CD8-positive, alpha-beta memory T cell (primary cell): ENCODE results near the gene OPN4. TPM values are rescaled to one million over a fixed set of nuclear protein-coding genes. Genes with fewer than 3 reads are reported as not detected.

Source experiments
- CTCF ChIA-PET: fragments of 350-600 bp; sonication (Branson Sonifier 250); formaldehyde crosslinking; loops from one replicate; lab custom pipeline; 2021; ENCODE audit warnings: antibody characterized with exemption; lab: Charles Lee
- POLR2A ChIA-PET: fragments of 350-600 bp; sonication (Branson Sonifier 250); formaldehyde crosslinking; loops from one replicate; lab custom pipeline; 2021; ENCODE audit warnings: antibody characterized with exemption; lab: Charles Lee
- DNase-seq, 5 donors: peaks; one replicate each; pipeline versions ENCODE4 v3.0.0 to v3.0.0-alpha.2; 2020 to 2022; ENCODE audit warnings: mixed read lengths in 1 of 5
- H3K27ac ChIP-seq: one replicate; pipeline ENCODE4 v1.7.0; 2013; ENCODE audit warnings: low read depth, mild to moderate bottlenecking, low read length, moderate library complexity
- H3K27me3 ChIP-seq: 2 replicates; pipeline ENCODE4 v1.7.0; 2013; ENCODE audit warnings: low read length, mild to moderate bottlenecking; ENCODE audit not compliant: insufficient read depth, poor library complexity, severe bottlenecking
- H3K36me3 ChIP-seq: 2 replicates; pipeline ENCODE4 v1.7.0; 2013; ENCODE audit warnings: mild to moderate bottlenecking, low read length, moderate library complexity; ENCODE audit not compliant: insufficient read depth
- H3K4me1 ChIP-seq: 2 replicates; pipeline ENCODE4 v1.7.0; 2013; ENCODE audit warnings: mild to moderate bottlenecking, low read length, moderate library complexity; ENCODE audit not compliant: insufficient read depth
- H3K4me3 ChIP-seq: 2 replicates; pipeline ENCODE4 v1.7.0; 2013; ENCODE audit warnings: mild to moderate bottlenecking, low read length
- H3K9me3 ChIP-seq: 2 replicates; pipeline ENCODE4 v1.7.0; 2013; ENCODE audit warnings: mild to moderate bottlenecking, low read length
- H3K27ac Mint-ChIP-seq, 8 donors: one replicate each; pipeline ENCODE4 v1.8.0; 2020 to 2021; ENCODE audit warnings: mixed read lengths in 8 of 8, mild to moderate bottlenecking in 6 of 8, inconsistent platforms in 3 of 8, moderate library complexity in 3 of 8
- H3K27me3 Mint-ChIP-seq, 2 donors: one replicate each; pipeline ENCODE4 v1.8.0; 2020 to 2021; ENCODE audit warnings: mixed read lengths in 2 of 2, mild to moderate bottlenecking in 1 of 2, moderate library complexity in 1 of 2
- H3K36me3 Mint-ChIP-seq, 3 donors: one replicate each; pipeline ENCODE4 v1.8.0; 2020 to 2021; ENCODE audit warnings: mixed read lengths in 3 of 3, inconsistent platforms in 1 of 3, mild to moderate bottlenecking in 1 of 3
- H3K4me1 Mint-ChIP-seq, 3 donors: one replicate each; pipeline ENCODE4 v1.8.0; 2020 to 2021; ENCODE audit warnings: mixed read lengths in 3 of 3, inconsistent platforms in 1 of 3, mild to moderate bottlenecking in 1 of 3
- H3K4me3 Mint-ChIP-seq, 7 donors: one replicate each; pipeline ENCODE4 v1.8.0; 2020 to 2021; ENCODE audit warnings: mixed read lengths in 7 of 7, mild to moderate bottlenecking in 6 of 7, moderate library complexity in 4 of 7, inconsistent platforms in 2 of 7
- H3K9me3 Mint-ChIP-seq, 5 donors: one replicate each; pipeline ENCODE4 v1.8.0; 2020 to 2022; ENCODE audit warnings: mixed read lengths in 5 of 5, mild to moderate bottlenecking in 3 of 5, moderate library complexity in 2 of 5, inconsistent platforms in 1 of 5
- polyA plus RNA-seq: library from polyadenylated mRNA; unstranded; fragments of 300-500 nt; fragmentation: Illumina TruSeq; gene quantifications from one replicate; pipeline ENCODE4 v1.2.3, GENCODE V29; 2021
- total RNA-seq, 2 experiments: library from RNA; stranded (reverse); gene quantifications; one replicate each; pipeline ENCODE4 v1.2.3, GENCODE V29; 2021

Gene OPN4
- total and polyA plus RNA-seq, 3 experiments from 2014 or later = not detected

DNA sequence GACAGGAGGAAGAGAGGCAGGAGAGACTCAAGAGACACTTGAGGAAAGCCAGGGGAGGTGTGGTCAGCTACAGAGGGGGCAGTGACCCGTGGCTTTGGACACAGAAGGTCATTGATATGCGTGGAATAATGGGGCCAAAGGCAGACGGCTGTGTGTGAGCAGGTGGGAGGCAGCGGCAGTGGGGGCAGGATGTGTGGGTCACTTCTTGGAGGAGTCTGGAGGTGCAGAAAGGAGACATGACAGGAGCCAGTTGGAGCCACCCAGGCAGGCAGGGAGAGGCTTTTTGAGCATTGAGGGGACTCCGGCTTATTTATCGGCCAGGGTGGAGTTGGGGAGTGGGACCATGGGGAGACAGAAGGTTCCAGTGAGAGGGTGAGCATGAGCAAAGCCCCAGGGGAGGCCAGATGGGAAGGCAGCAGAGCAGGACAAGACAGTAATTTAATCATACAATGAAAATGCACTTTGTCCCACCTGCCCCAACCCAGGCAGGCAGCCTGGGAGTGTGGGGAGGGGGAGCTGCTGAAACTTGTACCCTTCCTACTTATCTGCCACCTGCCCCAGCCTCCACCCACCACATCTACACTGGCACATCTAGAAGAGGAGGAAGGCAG, 19.0 kb downstream of the OPN4 start:
- H3K36me3 ChIP-seq = no peaks in the 10 kb centered on the region
- Mint-ChIP-seq H3K27ac (peak overlapping the region in 1 of 8 donors; percentile 88), H3K36me3 (no peaks in the 10 kb centered on the region), H3K27me3 (peaks cover 0 to 6% of the 10 kb centered on the region in 2 donors), H3K9me3 (no peaks in the 10 kb centered on the region), H3K4me3 (no peak overlapping the region), H3K4me1 (no peaks in the 10 kb centered on the region)
- CTCF ChIA-PET = no interaction called here
- H3K4me1 ChIP-seq = no peaks in the 10 kb centered on the region
- no peaks in the 10 kb centered on the region for H3K9me3 ChIP-seq
- H3K4me3 ChIP-seq = no peak overlapping the region
- no peak for DNase-seq
- no peak overlapping the region for H3K27ac ChIP-seq
- H3K27me3 ChIP-seq = no peaks in the 10 kb centered on the region
- POLR2A ChIA-PET = no interaction called here

DNA sequence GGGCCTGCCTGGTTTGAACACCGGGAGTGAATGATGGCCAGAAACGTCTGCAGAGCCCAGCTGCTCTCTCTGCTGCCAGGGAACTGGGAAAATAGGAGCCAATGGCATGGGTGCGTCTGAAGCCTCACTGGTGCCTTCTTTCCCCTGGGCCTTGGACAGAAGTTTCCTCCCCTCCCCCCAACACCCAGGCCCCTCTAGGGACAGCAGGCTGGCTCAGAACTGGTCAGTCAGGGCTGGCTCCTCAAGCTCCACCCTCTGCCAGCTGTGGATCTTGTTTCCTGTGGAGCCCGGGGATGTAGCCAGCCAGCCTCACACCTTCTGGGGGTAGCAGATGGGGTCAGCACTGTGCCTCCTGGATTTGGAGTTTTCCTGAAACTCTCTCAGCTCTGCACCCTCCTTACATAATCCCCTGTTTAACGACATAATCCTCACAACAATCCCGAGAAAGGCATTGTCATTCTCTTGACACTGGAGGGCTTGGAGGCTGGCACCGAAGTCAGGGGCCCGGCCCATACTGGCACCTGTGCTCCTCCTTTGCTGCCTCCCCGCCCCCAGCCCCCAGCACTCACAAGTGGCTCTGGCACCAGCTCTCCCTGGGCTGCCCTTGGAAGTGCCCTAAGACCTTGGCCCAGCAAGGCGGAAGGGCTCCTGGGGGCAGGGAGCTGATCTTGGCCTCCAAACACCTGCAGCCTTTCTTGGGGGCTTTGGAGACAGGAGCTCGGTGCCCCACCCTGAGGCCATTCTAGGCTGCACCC, 19.7 kb downstream of the OPN4 start:
- Histone ChIP-seq H3K4me3 (no peak overlapping the region), H3K4me1 (no peaks in the 10 kb centered on the region), H3K9me3 (no peaks in the 10 kb centered on the region), H3K36me3 (no peaks in the 10 kb centered on the region), H3K27me3 (no peaks in the 10 kb centered on the region), H3K27ac (no peak overlapping the region)
- ChIA-PET CTCF (interaction anchor here (1.0 kb wide), 1 partner anchor 10 kb away, joined by 4 read pairs; no protein-coding TSS in a partner anchor), POLR2A (no interaction called here)
- Mint-ChIP-seq H3K27ac (no peak overlapping the region), H3K27me3 (peaks cover 0 to 6% of the 10 kb centered on the region in 2 donors), H3K36me3 (no peaks in the 10 kb centered on the region), H3K4me1 (no peaks in the 10 kb centered on the region), H3K9me3 (no peaks in the 10 kb centered on the region), H3K4me3 (no peak overlapping the region)
- DNase-seq = no peak

DNA sequence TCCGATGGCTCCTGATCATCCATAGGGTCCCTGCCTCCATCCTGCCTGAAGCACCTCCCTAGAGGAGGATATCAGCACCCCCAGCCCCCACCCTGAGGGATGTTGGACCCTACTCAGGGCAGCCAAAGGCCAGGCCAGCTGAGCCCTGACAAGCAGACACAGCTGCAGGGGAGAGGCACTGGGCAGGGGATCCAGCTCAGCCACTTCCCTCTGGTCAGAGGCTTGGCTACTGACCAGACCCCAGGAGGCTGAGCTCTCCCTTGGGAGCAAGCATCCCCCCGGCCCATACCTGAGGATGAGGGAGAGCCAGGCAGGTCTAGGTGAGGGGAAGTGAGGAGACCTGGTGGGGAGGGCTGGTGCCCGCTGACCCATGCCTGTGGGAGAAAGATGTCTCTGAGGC, 20.6 kb downstream of the OPN4 start:
- ChIA-PET CTCF (interaction anchor here (1.0 kb wide), 1 partner anchor 10 kb away, joined by 4 read pairs; no protein-coding TSS in a partner anchor), POLR2A (no interaction called here)
- Mint-ChIP-seq H3K27me3 (peaks cover 3% of the 10 kb centered on the region in 2 donors), H3K27ac (no peak overlapping the region), H3K36me3 (no peaks in the 10 kb centered on the region), H3K4me3 (no peak overlapping the region), H3K4me1 (no peaks in the 10 kb centered on the region), H3K9me3 (no peaks in the 10 kb centered on the region)
- H3K9me3 ChIP-seq = no peaks in the 10 kb centered on the region
- H3K4me1 ChIP-seq = no peaks in the 10 kb centered on the region
- no peaks in the 10 kb centered on the region for H3K27me3 ChIP-seq
- no peak for DNase-seq
- no peaks in the 10 kb centered on the region for H3K36me3 ChIP-seq
- no peak overlapping the region for H3K27ac ChIP-seq
- H3K4me3 ChIP-seq = no peak overlapping the region

DNA sequence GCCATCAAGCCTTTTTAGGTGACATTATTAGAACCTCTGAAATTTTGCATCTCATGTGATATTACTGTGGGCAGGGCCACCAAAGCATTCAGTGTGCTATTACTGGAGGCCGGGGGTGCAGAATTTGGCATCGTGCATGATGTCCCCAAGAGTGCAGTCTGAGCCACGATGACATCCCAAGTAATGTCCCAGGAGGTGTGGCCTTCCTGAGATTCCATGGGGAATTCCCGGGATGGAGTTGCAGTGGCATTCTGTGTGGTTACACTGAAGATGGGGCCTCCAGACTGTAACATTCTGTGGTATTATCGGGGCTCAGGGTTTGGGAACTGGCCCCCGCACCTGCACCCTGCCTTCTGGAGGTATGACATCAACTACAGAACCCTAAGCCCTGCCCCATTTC, 23.0 kb downstream of the OPN4 start:
- Histone ChIP-seq H3K4me3 (no peak overlapping the region), H3K36me3 (no peaks in the 10 kb centered on the region), H3K4me1 (no peaks in the 10 kb centered on the region), H3K27me3 (no peaks in the 10 kb centered on the region), H3K27ac (no peak overlapping the region), H3K9me3 (no peaks in the 10 kb centered on the region)
- CTCF ChIA-PET = no interaction called here
- Mint-ChIP-seq H3K36me3 (no peaks in the 10 kb centered on the region), H3K27me3 (peaks cover 3% of the 10 kb centered on the region in 2 donors), H3K4me1 (no peaks in the 10 kb centered on the region), H3K4me3 (no peak overlapping the region), H3K9me3 (no peaks in the 10 kb centered on the region), H3K27ac (no peak overlapping the region)
- POLR2A ChIA-PET = no interaction called here
- DNase-seq = no peak

DNA sequence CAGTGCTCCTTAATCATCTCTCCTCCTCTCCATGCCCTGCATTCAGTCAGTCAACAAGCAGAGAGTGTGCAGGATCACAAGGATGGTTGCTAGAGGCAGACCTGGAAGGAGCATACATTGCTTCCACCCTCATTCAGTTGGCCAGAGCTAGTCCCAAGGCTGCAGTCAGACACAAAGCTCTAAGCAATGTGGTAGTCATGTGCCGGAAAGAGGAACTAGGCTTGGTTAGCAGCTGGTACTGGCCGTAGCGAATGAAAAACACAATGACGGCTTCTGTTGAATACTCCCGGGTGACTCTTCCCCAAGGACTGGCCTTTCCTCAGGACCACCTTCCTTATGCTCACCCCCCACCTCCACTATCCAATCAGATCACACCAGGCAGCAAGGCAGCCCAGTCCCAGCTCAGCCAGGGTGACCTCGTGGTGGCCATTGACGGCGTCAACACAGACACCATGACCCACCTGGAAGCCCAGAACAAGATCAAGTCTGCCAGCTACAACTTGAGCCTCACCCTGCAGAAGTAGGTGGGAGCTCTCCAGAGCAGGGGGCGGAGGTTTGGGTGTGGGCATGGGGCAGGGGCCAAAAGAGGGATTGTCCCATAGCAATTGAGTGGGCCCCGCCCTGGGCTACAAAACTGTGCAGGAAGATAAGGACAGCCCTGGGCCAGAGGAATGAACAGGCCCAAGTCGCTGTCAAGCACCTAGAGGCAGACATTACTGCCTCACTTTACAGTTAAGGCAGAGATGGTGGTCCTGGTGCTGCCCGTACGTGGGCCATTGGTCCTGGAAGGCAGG, 24.8 kb downstream of the OPN4 start:
- no peaks in the 10 kb centered on the region for H3K4me1 ChIP-seq
- H3K4me3 ChIP-seq = no peak overlapping the region
- Mint-ChIP-seq H3K4me3 (no peak overlapping the region), H3K27ac (no peak overlapping the region), H3K36me3 (no peaks in the 10 kb centered on the region), H3K4me1 (no peaks in the 10 kb centered on the region), H3K27me3 (peaks cover 3 to 7% of the 10 kb centered on the region in 2 donors), H3K9me3 (no peaks in the 10 kb centered on the region)
- H3K9me3 ChIP-seq = no peaks in the 10 kb centered on the region
- H3K36me3 ChIP-seq = no peaks in the 10 kb centered on the region
- no peak overlapping the region for H3K27ac ChIP-seq
- DNase-seq = no peak
- ChIA-PET CTCF (no interaction called here), POLR2A (no interaction called here)
- no peaks in the 10 kb centered on the region for H3K27me3 ChIP-seq

DNA sequence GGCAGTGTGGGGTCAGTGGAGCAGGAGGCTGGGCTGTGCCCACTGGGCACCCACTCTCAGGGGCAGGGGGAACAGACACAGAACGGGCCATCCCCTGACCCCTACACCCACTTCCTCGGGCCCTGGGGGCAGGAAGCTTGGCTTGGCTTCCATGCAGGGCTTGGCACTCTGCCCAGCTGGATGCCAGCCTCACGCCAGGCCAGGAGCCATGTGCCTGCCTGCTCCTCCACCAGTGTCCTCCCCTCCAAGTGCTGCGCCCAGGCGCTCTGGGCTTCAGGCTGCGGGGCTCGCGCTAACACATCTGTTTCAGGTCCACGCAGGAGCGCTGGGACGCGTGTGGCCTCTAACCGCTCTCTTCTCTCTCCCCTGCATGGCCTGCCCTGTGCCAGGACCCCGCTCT, 26.7 kb downstream of the OPN4 start:
- DNase-seq = no peak
- Mint-ChIP-seq H3K27ac (no peak overlapping the region), H3K36me3 (no peaks in the 10 kb centered on the region), H3K4me3 (no peak overlapping the region), H3K27me3 (peaks cover 3 to 12% of the 10 kb centered on the region in 2 donors), H3K9me3 (no peaks in the 10 kb centered on the region), H3K4me1 (no peaks in the 10 kb centered on the region)
- Histone ChIP-seq H3K4me3 (no peak overlapping the region), H3K4me1 (no peaks in the 10 kb centered on the region), H3K36me3 (no peaks in the 10 kb centered on the region), H3K27me3 (no peaks in the 10 kb centered on the region), H3K27ac (no peak overlapping the region), H3K9me3 (no peaks in the 10 kb centered on the region)
- ChIA-PET CTCF (interaction anchor here (0.8 kb wide), 1 partner anchor 13 kb away, joined by 3 read pairs; no protein-coding TSS in a partner anchor), POLR2A (no interaction called here)

GRCh38 chr10:86681722-86682386, 27.5 kb downstream of the OPN4 start:
- DNase-seq = no peak
- Mint-ChIP-seq H3K27ac (no peak overlapping the region), H3K9me3 (no peaks in the 10 kb centered on the region), H3K36me3 (no peaks in the 10 kb centered on the region), H3K4me1 (no peaks in the 10 kb centered on the region), H3K4me3 (no peak overlapping the region), H3K27me3 (peaks cover 2 to 12% of the 10 kb centered on the region in 2 donors)
- Histone ChIP-seq H3K9me3 (no peaks in the 10 kb centered on the region), H3K27ac (no peak overlapping the region), H3K4me3 (no peak overlapping the region), H3K4me1 (no peaks in the 10 kb centered on the region), H3K27me3 (no peaks in the 10 kb centered on the region), H3K36me3 (no peaks in the 10 kb centered on the region)
- ChIA-PET POLR2A (no interaction called here), CTCF (interaction anchor here (0.6 kb wide), 1 partner anchor 284 kb away, joined by 3 read pairs; no protein-coding TSS in a partner anchor)
